Upper lobe of left lung (tissue), 6 donors: ENCODE results near the gene LUZP1. TPM values are rescaled to one million over a fixed set of nuclear protein-coding genes. Genes with fewer than 3 reads are reported as not detected.

Experiments used
- ATAC-seq, 2 donors: fragments of 200-7000 bp; cut with Tn5 transposase; one replicate each; pipeline ENCODE4 v1.9.1; 2022; ENCODE audit warnings: mild to moderate bottlenecking in 2 of 2, moderate library complexity in 2 of 2; ENCODE audit not compliant: low FRiP score in 2 of 2
- DNase-seq, 2 donors: peaks; one replicate each; pipeline ENCODE4 v3.0.0-alpha.2; 2019 to 2020
- H3K27ac ChIP-seq, 4 donors: fragments of 200-600 bp; sonication (generic); one replicate each; pipeline ENCODE4 v1.5.1; 2016 to 2019
- H3K27me3 ChIP-seq, 4 donors: fragments of 200-600 bp; sonication (generic); one replicate each; pipeline ENCODE4 v1.5.1; 2017 to 2019
- H3K36me3 ChIP-seq, 4 donors: fragments of 200-600 bp; sonication (generic); one replicate each; pipeline ENCODE4 v1.5.1; 2016 to 2019
- H3K4me1 ChIP-seq, 4 donors: fragments of 200-600 bp; sonication (generic); one replicate each; pipeline ENCODE4 v1.5.1; 2018 to 2019
- H3K4me3 ChIP-seq, 4 donors: fragments of 200-600 bp; sonication (generic); one replicate each; pipeline ENCODE4 v1.5.1; 2017 to 2019; ENCODE audit warnings: mild to moderate bottlenecking in 2 of 4, moderate library complexity in 1 of 4
- H3K9me3 ChIP-seq, 4 donors: fragments of 200-600 bp; sonication (generic); one replicate each; pipeline ENCODE4 v1.5.1; 2018 to 2019
- CTCF ChIP-seq, 6 experiments: fragments of 450-650 bp in 4 of 6; fragments of 200-600 bp in 2 of 6; sonication (generic) in 2 of 6; IDR thresholded peaks; one replicate each; pipeline ENCODE4 v1.5.1; 2016 to 2019; ENCODE audit warnings: antibody characterized with exemption in 6 of 6
- EP300 ChIP-seq, 4 donors: sonication (generic); formaldehyde crosslinking; IDR thresholded peaks; one replicate each; pipeline ENCODE4 v1.5.1; 2017; ENCODE audit warnings: antibody characterized with exemption in 4 of 4, control low read depth in 2 of 4
- POLR2A ChIP-seq, 4 donors: fragments of 450-650 bp; IDR thresholded peaks; one replicate each; pipeline ENCODE4 v1.5.1; 2016 to 2017; ENCODE audit warnings: antibody characterized with exemption in 4 of 4, mild to moderate bottlenecking in 2 of 4
- POLR2AphosphoS5 ChIP-seq, 2 donors: sonication (generic); formaldehyde crosslinking; IDR thresholded peaks; one replicate each; pipeline ENCODE4 v1.5.1; 2017; ENCODE audit warnings: antibody characterized with exemption in 2 of 2
- WGBS, 2 donors: methylation state at CpG; one replicate each; pipeline ENCODE4 v1.1.5; 2017 to 2018; 5-methylcytosine and 5-hydroxymethylcytosine counted together
- total RNA-seq, 6 donors: library from RNA; depleted of rRNA in 4 of 6; stranded (reverse); fragments of >200 nt in 4 of 6; gene quantifications; one replicate each; pipeline versions ENCODE4 v1.1.0 to v1.2.1, GENCODE V29; 2016 to 2021
- donor health status: DM: no; HTN: no; CAD: no; lungs with moderate emphysema.
- donor health status: DM: no; HTN: yes; CAD: no; lungs with severe emphysema.

LUZP1 gene
- total RNA-seq, 6 donors from 2014 or later, result 12.6 to 33.0 (median 21.2) TPM

- 65 to 89% methylated on average over 2 to 3 of the region's 3 CpGs for WGBS, 2 donors
- TF ChIP-seq EP300 (IDR thresholded peaks at IDR 0.05), result no peak
- TF ChIP-seq POLR2A (IDR thresholded peaks at IDR 0.05), result no peak
- TF ChIP-seq POLR2AphosphoS5 (IDR thresholded peaks at IDR 0.05), result no peak
- H3K4me3 ChIP-seq, result no peak overlapping the region
- no peak overlapping the region for H3K27ac ChIP-seq
- H3K9me3 ChIP-seq, result no peaks in the 10 kb centered on the region
- H3K27me3 ChIP-seq, result peaks cover 0 to 18% (median 12%) of the 10 kb centered on the region in 4 donors
- no peaks in the 10 kb centered on the region for H3K36me3 ChIP-seq
- no peak for DNase-seq
- H3K4me1 ChIP-seq, result peaks cover 9 to 17% (median 13%) of the 10 kb centered on the region in 4 donors
- no peak for ATAC-seq
Measured at GRCh38 chr1:23215751-23216449, 47.2 kb upstream of the LUZP1 start.

GRCh38 chr1:23215291-23215690 lies 46.6 kb upstream of the LUZP1 start:
- Histone ChIP-seq H3K4me3 (no peak overlapping the region), H3K27me3 (peaks cover 0 to 18% (median 12%) of the 10 kb centered on the region in 4 donors), H3K4me1 (peaks cover 9 to 17% (median 13%) of the 10 kb centered on the region in 4 donors), H3K36me3 (no peaks in the 10 kb centered on the region), H3K27ac (no peak overlapping the region), H3K9me3 (no peaks in the 10 kb centered on the region)
- ATAC-seq, result no peak
- TF ChIP-seq CTCF (IDR thresholded peaks at IDR 0.05) (no peak), POLR2AphosphoS5 (IDR thresholded peaks at IDR 0.05) (no peak), POLR2A (IDR thresholded peaks at IDR 0.05) (no peak), EP300 (IDR thresholded peaks at IDR 0.05) (no peak)
- 88 to 91% methylated on average over 3 of the region's 3 CpGs for WGBS, 2 donors
- DNase-seq, result no peak

- H3K4me3 ChIP-seq, result no peak overlapping the region
- no peak overlapping the region for H3K27ac ChIP-seq
- TF ChIP-seq POLR2A (IDR thresholded peaks at IDR 0.05) (no peak), CTCF (IDR thresholded peaks at IDR 0.05) (no peak), POLR2AphosphoS5 (IDR thresholded peaks at IDR 0.05) (no peak), EP300 (IDR thresholded peaks at IDR 0.05) (no peak)
- H3K9me3 ChIP-seq, result no peaks in the 10 kb centered on the region
- ATAC-seq (no peak), DNase-seq (no peak)
- H3K4me1 ChIP-seq, result peaks cover 9 to 17% (median 13%) of the 10 kb centered on the region in 4 donors
- 96 to 99% methylated on average over 4 of the region's 4 CpGs for WGBS, 2 donors
- peaks cover 0 to 18% (median 12%) of the 10 kb centered on the region in 4 donors for H3K27me3 ChIP-seq
- H3K36me3 ChIP-seq, result no peaks in the 10 kb centered on the region
Measured at GRCh38 chr1:23214640-23215039, 46.0 kb upstream of the LUZP1 start.

- Histone ChIP-seq H3K4me3 (no peak overlapping the region), H3K36me3 (no peaks in the 10 kb centered on the region), H3K4me1 (peaks cover 2 to 9% (median 6%) of the 10 kb centered on the region in 4 donors), H3K9me3 (no peaks in the 10 kb centered on the region), H3K27me3 (peaks cover 0 to 7% (median 5%) of the 10 kb centered on the region in 4 donors), H3K27ac (no peak overlapping the region)
- TF ChIP-seq CTCF (IDR thresholded peaks at IDR 0.05) (no peak), POLR2A (IDR thresholded peaks at IDR 0.05) (no peak), POLR2AphosphoS5 (IDR thresholded peaks at IDR 0.05) (peak in 1 of 2 donors; percentile 16), EP300 (IDR thresholded peaks at IDR 0.05) (no peak)
- WGBS, 2 donors, result 58 to 59% methylated on average over 4 of the region's 4 CpGs
- ATAC-seq, result no peak
- DNase-seq, result no peak
Measured at GRCh38 chr1:23211955-23212354, 43.3 kb upstream of the LUZP1 start.

- ATAC-seq (no peak), DNase-seq (no peak)
- TF ChIP-seq POLR2A (IDR thresholded peaks at IDR 0.05) (no peak), EP300 (IDR thresholded peaks at IDR 0.05) (no peak), CTCF (IDR thresholded peaks at IDR 0.05) (no peak), POLR2AphosphoS5 (IDR thresholded peaks at IDR 0.05) (no peak)
- H3K27me3 ChIP-seq, result peaks cover 0 to 2% (median 0%) of the 10 kb centered on the region in 4 donors
- no peak overlapping the region for H3K27ac ChIP-seq
- H3K9me3 ChIP-seq, result no peaks in the 10 kb centered on the region
- H3K4me1 ChIP-seq, result no peaks in the 10 kb centered on the region
- WGBS, 2 donors, result 60 to 72% methylated on average over 2 of the region's 2 CpGs
- no peaks in the 10 kb centered on the region for H3K36me3 ChIP-seq
- H3K4me3 ChIP-seq, result no peak overlapping the region
Measured at GRCh38 chr1:23210963-23211362, 42.3 kb upstream of the LUZP1 start.
